HepG2 (cell line): ENCODE data around the gene CFAP70. TPM values are rescaled to one million over a fixed set of nuclear protein-coding genes. Genes with fewer than 3 reads are reported as not detected.

Source experiments
- ARID2 ChIP-seq: sonication (generic); formaldehyde crosslinking; IDR thresholded peaks from 2 replicates; pipeline ENCODE4 v1.8.1; 2022; ENCODE audit warnings: mild to moderate bottlenecking, missing genetic modification reagents, borderline replicate concordance
- ARNT2 ChIP-seq: sonication (generic); formaldehyde crosslinking; IDR thresholded peaks from 2 replicates; pipeline ENCODE4 v1.8.0; 2022; ENCODE audit warnings: mild to moderate bottlenecking, low read depth, missing genetic modification reagents, moderate library complexity
- MEIS2 ChIP-seq: sonication (generic); formaldehyde crosslinking; IDR thresholded peaks from 2 replicates; pipeline ENCODE4 v1.9.0; 2021; ENCODE audit warnings: mild to moderate bottlenecking, missing genetic modification reagents
- PHF5A ChIP-seq: IDR thresholded peaks from one replicate; pipeline ENCODE4 v1.6.1; 2018; ENCODE audit warnings: low read depth, missing genetic modification reagents; ENCODE audit not compliant: unreplicated experiment
- PRMT3 ChIP-seq: sonication (generic); formaldehyde crosslinking; IDR thresholded peaks from 2 replicates; pipeline ENCODE4 v1.8.1; 2022; ENCODE audit warnings: low read depth, mild to moderate bottlenecking, moderate library complexity, missing genetic modification reagents, borderline replicate concordance
- ZBED4 ChIP-seq: sonication (generic); formaldehyde crosslinking; IDR thresholded peaks from 2 replicates; pipeline ENCODE4 v1.4.0; 2020; ENCODE audit warnings: missing genetic modification reagents, borderline replicate concordance
- ZNF318 ChIP-seq: sonication (generic); formaldehyde crosslinking; IDR thresholded peaks from 2 replicates; pipeline ENCODE4 v1.4.0; 2020; ENCODE audit warnings: mild to moderate bottlenecking, missing genetic modification reagents
- ZNF7 ChIP-seq: IDR thresholded peaks from 2 replicates; pipeline ENCODE4 v1.6.1; 2016; ENCODE audit warnings: missing biosample characterization, missing genetic modification reagents
- polyA plus RNA-seq, 8 experiments: library from polyadenylated mRNA; depleted of rRNA in 3 of 8; stranded (reverse) in 7 of 8; unstranded in 1 of 8; fragments of >200 nt; fragmentation: Illumina TruSeq in 4 of 8; extraction: Trizol in 4 of 8; gene quantifications; 2 replicates each; pipeline versions ENCODE4 v1.2.1 to v1.2.3, GENCODE V29; 2011 to 2016; ENCODE audit warnings: low read depth in 4 of 8, missing spikeins in 1 of 8, mixed read lengths in 1 of 8; ENCODE audit not compliant: insufficient read depth in 1 of 8
- total RNA-seq, 5 experiments: library from RNA; depleted of rRNA; stranded (reverse); fragments of >200 nt; fragmentation: Illumina TruSeq; extraction: Trizol; gene quantifications; 2 replicates each; pipeline ENCODE4 v1.2.3, GENCODE V29; 2016; ENCODE audit warnings: low read depth in 1 of 5
- TF ChIP-seq, protein P1 (sequence below): sonication (generic); formaldehyde crosslinking; IDR thresholded peaks from 2 replicates; pipeline ENCODE4 v1.4.0; 2020; ENCODE audit warnings: missing genetic modification reagents

CFAP70 gene
- total and polyA plus RNA-seq, 2 of the 13 experiments (the other 11 are each of a cell fraction or from before 2014, with no cell fraction given), result 0.27 to 0.38 TPM

GRCh38 chr10:73358331-73359279 lies at the start of gene CFAP70 (continued):
- TF ChIP-seq ZNF318 (CRISPR knock-in tag) (no peak), ARNT2 (CRISPR knock-in tag) (peak; percentile 19; the same call in 1 of the 2 replicates), ZBED4 (no peak), PRMT3 (no peak), ARID2 (no peak), ZNF7 (CRISPR knock-in tag) (no peak), MEIS2 (CRISPR knock-in tag) (0 out of 2 replicates have a peak, but pooled peaks have one; percentile 29), PHF5A (CRISPR knock-in tag) (no peak)
- TF ChIP-seq, protein P1, sequence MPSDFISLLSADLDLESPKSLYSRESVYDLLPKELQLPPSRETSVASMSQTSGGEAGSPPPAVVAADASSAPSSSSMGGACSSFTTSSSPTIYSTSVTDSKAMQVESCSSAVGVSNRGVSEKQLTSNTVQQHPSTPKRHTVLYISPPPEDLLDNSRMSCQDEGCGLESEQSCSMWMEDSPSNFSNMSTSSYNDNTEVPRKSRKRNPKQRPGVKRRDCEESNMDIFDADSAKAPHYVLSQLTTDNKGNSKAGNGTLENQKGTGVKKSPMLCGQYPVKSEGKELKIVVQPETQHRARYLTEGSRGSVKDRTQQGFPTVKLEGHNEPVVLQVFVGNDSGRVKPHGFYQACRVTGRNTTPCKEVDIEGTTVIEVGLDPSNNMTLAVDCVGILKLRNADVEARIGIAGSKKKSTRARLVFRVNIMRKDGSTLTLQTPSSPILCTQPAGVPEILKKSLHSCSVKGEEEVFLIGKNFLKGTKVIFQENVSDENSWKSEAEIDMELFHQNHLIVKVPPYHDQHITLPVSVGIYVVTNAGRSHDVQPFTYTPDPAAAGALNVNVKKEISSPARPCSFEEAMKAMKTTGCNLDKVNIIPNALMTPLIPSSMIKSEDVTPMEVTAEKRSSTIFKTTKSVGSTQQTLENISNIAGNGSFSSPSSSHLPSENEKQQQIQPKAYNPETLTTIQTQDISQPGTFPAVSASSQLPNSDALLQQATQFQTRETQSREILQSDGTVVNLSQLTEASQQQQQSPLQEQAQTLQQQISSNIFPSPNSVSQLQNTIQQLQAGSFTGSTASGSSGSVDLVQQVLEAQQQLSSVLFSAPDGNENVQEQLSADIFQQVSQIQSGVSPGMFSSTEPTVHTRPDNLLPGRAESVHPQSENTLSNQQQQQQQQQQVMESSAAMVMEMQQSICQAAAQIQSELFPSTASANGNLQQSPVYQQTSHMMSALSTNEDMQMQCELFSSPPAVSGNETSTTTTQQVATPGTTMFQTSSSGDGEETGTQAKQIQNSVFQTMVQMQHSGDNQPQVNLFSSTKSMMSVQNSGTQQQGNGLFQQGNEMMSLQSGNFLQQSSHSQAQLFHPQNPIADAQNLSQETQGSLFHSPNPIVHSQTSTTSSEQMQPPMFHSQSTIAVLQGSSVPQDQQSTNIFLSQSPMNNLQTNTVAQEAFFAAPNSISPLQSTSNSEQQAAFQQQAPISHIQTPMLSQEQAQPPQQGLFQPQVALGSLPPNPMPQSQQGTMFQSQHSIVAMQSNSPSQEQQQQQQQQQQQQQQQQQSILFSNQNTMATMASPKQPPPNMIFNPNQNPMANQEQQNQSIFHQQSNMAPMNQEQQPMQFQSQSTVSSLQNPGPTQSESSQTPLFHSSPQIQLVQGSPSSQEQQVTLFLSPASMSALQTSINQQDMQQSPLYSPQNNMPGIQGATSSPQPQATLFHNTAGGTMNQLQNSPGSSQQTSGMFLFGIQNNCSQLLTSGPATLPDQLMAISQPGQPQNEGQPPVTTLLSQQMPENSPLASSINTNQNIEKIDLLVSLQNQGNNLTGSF (CRISPR knock-in tag), result no peak
